K562 (cell line): ENCODE results near the gene PLCB1.
"Not testable (repeated sequence)": the region's sequence is repeated elsewhere in the genome, so short reads cannot be mapped to it uniquely, and the experiment has no call there.

Source experiments
- EP300 ChIP-seq: IDR thresholded peaks from 2 replicates; pipeline ENCODE4 v1.6.1; 2012; ENCODE audit warnings: low read length, improper control_type of control experiment
- EZH2 ChIP-seq: IDR thresholded peaks from 2 replicates; pipeline ENCODE4 v1.6.1; 2012; ENCODE audit warnings: low read depth, mild to moderate bottlenecking, inconsistent platforms, low read length, borderline replicate concordance
- L3MBTL2 ChIP-seq: fragments of 450-650 bp; IDR thresholded peaks from 2 replicates; pipeline ENCODE4 v1.6.1; 2016; ENCODE audit warnings: mild to moderate bottlenecking, moderate library complexity
- MYC ChIP-seq, 2 experiments: fragments of 250-450 bp in 1 of 2; sonication (Bioruptor Pico) in 1 of 2; IDR thresholded peaks; 2 replicates each; pipeline versions ENCODE4 v1.5.1 to v1.6.1; 2012 to 2021; ENCODE audit warnings: low read depth in 2 of 2, borderline replicate concordance in 1 of 2, improper control_type of control experiment in 1 of 2, low read length in 1 of 2, mild to moderate bottlenecking in 1 of 2, moderate library complexity in 1 of 2
- POLR2A ChIP-seq: fragments of 450-650 bp; conservative IDR thresholded peaks from 2 replicates; pipeline ENCODE4 v1.6.1; 2016
- POLR2AphosphoS5 ChIP-seq: IDR thresholded peaks from 2 replicates; pipeline ENCODE4 v1.6.1; 2011; ENCODE audit warnings: mild to moderate bottlenecking, low read depth, low read length, moderate library complexity; ENCODE audit not compliant: control insufficient read depth, insufficient read depth
- SMC3 ChIP-seq: conservative IDR thresholded peaks from 2 replicates; pipeline ENCODE4 v1.6.1; 2011; ENCODE audit warnings: low read depth, low read length, improper control_type of control experiment; ENCODE audit not compliant: insufficient read depth
- TAF1 ChIP-seq: IDR thresholded peaks from 2 replicates; pipeline ENCODE4 v1.6.1; 2011; ENCODE audit warnings: mild to moderate bottlenecking, low read length, moderate library complexity; ENCODE audit not compliant: insufficient read depth, control insufficient read depth, severe bottlenecking; ENCODE audit errors: extremely low read depth
- TAF7 ChIP-seq: fragments of 450-650 bp; IDR thresholded peaks from 2 replicates; pipeline ENCODE4 v1.6.1; 2016; ENCODE audit warnings: missing genetic modification characterization, missing compliant biosample characterization
- ZNF175 ChIP-seq: fragments of 200-800 bp; sonication (Bioruptor generic); IDR thresholded peaks from 2 replicates; pipeline ENCODE4 v1.6.1; 2016; ENCODE audit warnings: low read depth, mild to moderate bottlenecking, missing genetic modification characterization, missing compliant biosample characterization
- ZNF24 ChIP-seq: fragments of 450-650 bp; IDR thresholded peaks from 2 replicates; pipeline ENCODE4 v1.6.1; 2016
- ZNF280A ChIP-seq: fragments of 450-650 bp; IDR thresholded peaks from 2 replicates; pipeline ENCODE4 v1.6.1; 2018; ENCODE audit warnings: mild to moderate bottlenecking, low read depth; ENCODE audit not compliant: partially characterized antibody
- TF ChIP-seq, protein P1 (sequence below), 3 experiments: IDR thresholded peaks in 2 of 3; conservative IDR thresholded peaks in 1 of 3; 2 replicates each; pipeline ENCODE4 v1.5.1; 2011 to 2012; ENCODE audit warnings: low read length in 3 of 3, mild to moderate bottlenecking in 3 of 3, control low read depth in 2 of 3, improper control_type of control experiment in 1 of 3, inconsistent platforms in 1 of 3, low read depth in 1 of 3, mixed read lengths in 1 of 3, moderate library complexity in 1 of 3; ENCODE audit not compliant: insufficient read depth in 2 of 3

DNA sequence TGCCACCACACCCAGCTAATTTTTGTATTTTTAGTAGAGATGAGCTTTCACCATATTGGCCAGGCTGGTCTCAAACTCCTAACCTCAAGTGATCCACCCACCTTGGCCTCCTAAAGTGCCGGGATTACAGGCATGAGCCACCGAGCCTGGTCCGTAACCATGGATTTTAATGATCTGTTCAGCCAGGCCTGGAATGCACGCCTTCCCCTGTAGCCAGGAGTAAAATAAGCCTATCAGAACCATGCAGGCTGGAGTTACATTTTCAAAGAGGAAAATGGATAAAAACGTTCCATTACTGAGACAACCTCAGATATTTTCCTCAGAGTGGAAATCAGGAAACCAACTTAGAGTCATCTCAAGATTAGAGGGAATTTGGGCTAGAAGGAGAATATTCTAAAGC, 304.9 kb downstream of the PLCB1 start:
- not testable (repeated sequence) for TF ChIP-seq ZNF280A; SMC3; TAF7; EZH2; EP300; ZNF24; MYC (IDR thresholded peaks at IDR 0.05; ENCODE audit: low read depth, low read length); MYC (CRISPR knock-in tag; IDR thresholded peaks at IDR 0.05; ENCODE audit: borderline replicate concordance, low read depth); TAF1; POLR2A; L3MBTL2; ZNF175; POLR2AphosphoS5
- TF ChIP-seq, protein P1, sequence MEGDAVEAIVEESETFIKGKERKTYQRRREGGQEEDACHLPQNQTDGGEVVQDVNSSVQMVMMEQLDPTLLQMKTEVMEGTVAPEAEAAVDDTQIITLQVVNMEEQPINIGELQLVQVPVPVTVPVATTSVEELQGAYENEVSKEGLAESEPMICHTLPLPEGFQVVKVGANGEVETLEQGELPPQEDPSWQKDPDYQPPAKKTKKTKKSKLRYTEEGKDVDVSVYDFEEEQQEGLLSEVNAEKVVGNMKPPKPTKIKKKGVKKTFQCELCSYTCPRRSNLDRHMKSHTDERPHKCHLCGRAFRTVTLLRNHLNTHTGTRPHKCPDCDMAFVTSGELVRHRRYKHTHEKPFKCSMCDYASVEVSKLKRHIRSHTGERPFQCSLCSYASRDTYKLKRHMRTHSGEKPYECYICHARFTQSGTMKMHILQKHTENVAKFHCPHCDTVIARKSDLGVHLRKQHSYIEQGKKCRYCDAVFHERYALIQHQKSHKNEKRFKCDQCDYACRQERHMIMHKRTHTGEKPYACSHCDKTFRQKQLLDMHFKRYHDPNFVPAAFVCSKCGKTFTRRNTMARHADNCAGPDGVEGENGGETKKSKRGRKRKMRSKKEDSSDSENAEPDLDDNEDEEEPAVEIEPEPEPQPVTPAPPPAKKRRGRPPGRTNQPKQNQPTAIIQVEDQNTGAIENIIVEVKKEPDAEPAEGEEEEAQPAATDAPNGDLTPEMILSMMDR (IDR thresholded peaks at IDR 0.05 in 2 of 3, conservative IDR thresholded peaks at IDR 0.05 in 1 of 3; ENCODE audit: insufficient read depth in 2 of 3, low read depth in 1 of 3, low read length in 3 of 3) = not testable (repeated sequence)
